Measurements from ENCODE around the gene TSHZ3. TPM values are rescaled to one million over a fixed set of nuclear protein-coding genes. Genes with fewer than 3 reads are reported as not detected.
A peak's percentile ranks its signal among the peaks of the same experiment; 100 is the strongest.

Gene TSHZ3
- total RNA-seq, 6 experiments from 2014 or later: 9.1 to 14.0 (median 13.1) TPM

DNA sequence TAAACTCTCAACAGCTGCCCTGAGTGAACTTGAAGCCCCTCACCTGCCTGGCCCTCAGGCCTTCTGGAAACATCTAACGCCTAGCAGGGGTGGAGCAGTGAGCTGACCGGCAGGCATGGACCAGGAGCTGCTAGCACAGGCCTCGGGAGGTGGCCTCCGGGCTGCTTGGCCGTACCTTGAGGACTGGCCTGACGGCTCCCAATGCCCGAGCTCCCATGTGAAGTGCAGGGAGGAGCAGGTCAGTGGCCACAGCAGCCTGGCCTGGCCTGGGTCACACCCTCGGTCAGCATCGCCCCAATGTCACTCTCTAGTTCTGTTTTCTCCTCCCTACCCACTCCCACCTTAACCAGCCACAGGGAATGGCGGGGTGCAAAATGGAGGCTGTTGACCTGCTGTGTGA is 19.0 kb downstream of the TSHZ3 start:
- Mint-ChIP-seq H3K27ac (no peak overlapping the region; the same call in 1 of the 2 replicates), H3K4me1 (ENCODE audit: low read depth) (peaks cover 82% of the 10 kb centered on the region), H3K27me3 (ENCODE audit: insufficient read depth) (peaks cover 2% of the 10 kb centered on the region; the same call in 1 of the 2 replicates), H3K9me3 (no peaks in the 10 kb centered on the region), H3K4me3 (no peak overlapping the region), H3K36me3 (ENCODE audit: low read depth) (peaks cover 5% of the 10 kb centered on the region; the same call in 1 of the 2 replicates)
- TF ChIP-seq, protein P1, sequence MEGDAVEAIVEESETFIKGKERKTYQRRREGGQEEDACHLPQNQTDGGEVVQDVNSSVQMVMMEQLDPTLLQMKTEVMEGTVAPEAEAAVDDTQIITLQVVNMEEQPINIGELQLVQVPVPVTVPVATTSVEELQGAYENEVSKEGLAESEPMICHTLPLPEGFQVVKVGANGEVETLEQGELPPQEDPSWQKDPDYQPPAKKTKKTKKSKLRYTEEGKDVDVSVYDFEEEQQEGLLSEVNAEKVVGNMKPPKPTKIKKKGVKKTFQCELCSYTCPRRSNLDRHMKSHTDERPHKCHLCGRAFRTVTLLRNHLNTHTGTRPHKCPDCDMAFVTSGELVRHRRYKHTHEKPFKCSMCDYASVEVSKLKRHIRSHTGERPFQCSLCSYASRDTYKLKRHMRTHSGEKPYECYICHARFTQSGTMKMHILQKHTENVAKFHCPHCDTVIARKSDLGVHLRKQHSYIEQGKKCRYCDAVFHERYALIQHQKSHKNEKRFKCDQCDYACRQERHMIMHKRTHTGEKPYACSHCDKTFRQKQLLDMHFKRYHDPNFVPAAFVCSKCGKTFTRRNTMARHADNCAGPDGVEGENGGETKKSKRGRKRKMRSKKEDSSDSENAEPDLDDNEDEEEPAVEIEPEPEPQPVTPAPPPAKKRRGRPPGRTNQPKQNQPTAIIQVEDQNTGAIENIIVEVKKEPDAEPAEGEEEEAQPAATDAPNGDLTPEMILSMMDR (IDR thresholded peaks at IDR 0.05): no peak
- no peak for DNase-seq

DNA sequence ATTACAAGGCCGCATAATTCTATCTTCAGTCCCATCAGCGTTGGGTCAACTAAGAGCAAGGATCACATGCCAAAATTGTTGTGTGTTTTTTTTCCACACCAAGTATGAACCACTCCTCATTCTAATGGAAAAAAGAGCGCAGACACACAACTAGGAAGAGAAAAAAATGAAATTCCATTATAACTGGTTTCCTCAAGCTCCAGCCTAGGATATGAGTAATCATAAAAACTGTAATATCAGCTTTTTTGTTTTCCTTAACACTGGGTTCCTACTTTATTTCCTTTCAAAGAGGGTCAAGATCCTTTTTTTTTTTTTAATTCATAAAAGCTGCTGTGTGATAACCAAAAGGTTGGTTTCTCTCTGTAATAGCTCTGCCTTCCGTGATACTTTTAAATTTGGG is 19.4 kb downstream of the TSHZ3 start:
- peaks cover 78% of the 10 kb centered on the region for H3K4me1 Mint-ChIP-seq (ENCODE audit: low read depth)
- peaks cover 5% of the 10 kb centered on the region; the same call in 1 of the 2 replicates for H3K36me3 Mint-ChIP-seq (ENCODE audit: low read depth)
- DNase-seq: no peak
- H3K9me3 Mint-ChIP-seq: no peaks in the 10 kb centered on the region
- no peak overlapping the region; the same call in 1 of the 2 replicates for H3K27ac Mint-ChIP-seq
- H3K27me3 Mint-ChIP-seq (ENCODE audit: insufficient read depth): peaks cover 2% of the 10 kb centered on the region
- TF ChIP-seq, protein P1 (IDR thresholded peaks at IDR 0.05): no peak
- no peak overlapping the region for H3K4me3 Mint-ChIP-seq

DNA sequence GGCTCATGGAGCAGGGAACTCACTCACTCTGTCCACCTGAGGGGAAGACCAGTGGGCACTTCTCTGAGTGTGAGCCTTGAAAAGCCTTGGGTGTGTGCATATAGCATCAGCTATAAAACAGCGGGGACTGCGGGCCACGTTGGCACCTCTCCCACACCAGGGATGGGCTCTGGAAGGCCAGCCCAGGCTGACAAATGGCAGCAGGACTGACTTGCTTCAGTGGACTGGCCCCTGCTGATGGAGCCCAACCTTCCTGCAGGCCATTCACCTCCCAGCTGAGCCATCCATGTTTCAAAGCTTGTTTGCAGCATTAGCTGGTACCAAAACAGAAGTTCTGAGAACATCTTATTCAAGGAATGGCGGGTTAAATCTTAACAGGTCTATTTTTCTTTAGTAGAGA is 21.0 kb downstream of the TSHZ3 start:
- Mint-ChIP-seq H3K27me3 (ENCODE audit: insufficient read depth) (peaks cover under 1% of the 10 kb centered on the region), H3K4me3 (no peak overlapping the region), H3K4me1 (ENCODE audit: low read depth) (peaks cover 62% of the 10 kb centered on the region), H3K36me3 (ENCODE audit: low read depth) (peaks cover 5% of the 10 kb centered on the region; the same call in 1 of the 2 replicates), H3K9me3 (no peaks in the 10 kb centered on the region), H3K27ac (no peak overlapping the region)
- TF ChIP-seq, protein P1 (IDR thresholded peaks at IDR 0.05): no peak
- no peak for DNase-seq

DNA sequence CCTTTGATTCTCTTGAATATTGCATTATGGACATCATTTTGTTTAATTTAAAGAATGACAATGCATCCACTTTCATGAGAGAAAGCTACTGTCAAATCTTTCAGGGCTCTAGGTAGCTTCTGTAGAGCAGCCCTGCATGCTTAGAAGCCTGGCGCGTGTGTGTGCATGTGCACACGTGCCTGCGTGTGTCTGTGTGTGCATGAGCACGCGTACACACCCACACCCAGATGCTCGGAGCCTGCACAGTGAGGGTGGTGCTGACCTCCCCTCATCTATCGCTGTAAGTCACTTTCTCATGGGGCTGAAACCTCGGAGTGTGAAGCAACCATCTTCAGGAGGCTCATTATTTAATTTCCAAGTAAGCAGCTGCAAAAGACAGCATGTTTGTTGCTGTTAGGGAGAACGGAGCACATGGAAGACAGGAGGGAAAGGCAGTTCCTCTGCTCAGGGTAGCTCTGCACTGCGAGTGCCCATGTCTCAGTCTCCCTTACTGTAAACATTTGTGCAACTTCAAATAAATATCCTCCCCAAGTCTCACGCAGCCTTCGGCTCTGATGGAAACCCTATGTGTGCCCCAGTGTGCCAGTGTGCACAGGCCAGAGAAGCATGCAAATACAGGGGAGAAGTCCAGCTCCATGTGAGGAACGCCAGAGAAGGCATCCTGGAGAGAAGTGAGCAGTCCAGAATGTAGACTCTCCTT is 22.8 kb downstream of the TSHZ3 start:
- peak overlapping the region; percentile 67 for H3K4me3 Mint-ChIP-seq
- no peak for DNase-seq
- H3K36me3 Mint-ChIP-seq (ENCODE audit: low read depth): peaks cover 5% of the 10 kb centered on the region; the same call in 1 of the 2 replicates
- no peaks in the 10 kb centered on the region for H3K9me3 Mint-ChIP-seq
- TF ChIP-seq, protein P1 (IDR thresholded peaks at IDR 0.05): no peak
- H3K27me3 Mint-ChIP-seq (ENCODE audit: insufficient read depth): no peaks in the 10 kb centered on the region; the same call in 1 of the 2 replicates
- peaks cover 46% of the 10 kb centered on the region for H3K4me1 Mint-ChIP-seq (ENCODE audit: low read depth)
- peak overlapping the region; percentile 60 for H3K27ac Mint-ChIP-seq

DNA sequence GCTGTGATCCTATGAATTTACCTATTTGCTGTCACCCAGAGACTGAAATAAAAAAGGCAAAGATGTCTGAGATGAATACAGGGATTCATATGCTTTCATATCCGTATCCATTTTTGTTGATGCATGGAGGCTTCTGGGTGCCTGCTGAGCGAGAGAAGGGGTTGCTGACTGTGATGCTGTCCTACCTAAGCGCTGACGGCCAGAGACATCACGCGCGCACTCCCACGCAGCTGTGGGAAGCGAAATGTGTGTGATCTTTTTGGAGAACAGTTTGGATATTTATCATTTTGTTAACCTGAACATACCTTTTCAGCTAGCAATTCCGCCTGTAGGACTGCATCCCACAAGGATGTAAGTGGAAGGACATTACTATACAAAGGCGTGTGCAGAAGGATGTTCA is 23.9 kb downstream of the TSHZ3 start:
- peaks cover 39% of the 10 kb centered on the region for H3K4me1 Mint-ChIP-seq (ENCODE audit: low read depth)
- DNase-seq: no peak
- no peak overlapping the region for H3K27ac Mint-ChIP-seq
- TF ChIP-seq, protein P1 (IDR thresholded peaks at IDR 0.05): no peak
- no peaks in the 10 kb centered on the region; the same call in 1 of the 2 replicates for H3K27me3 Mint-ChIP-seq (ENCODE audit: insufficient read depth)
- no peak overlapping the region for H3K4me3 Mint-ChIP-seq
- H3K9me3 Mint-ChIP-seq: no peaks in the 10 kb centered on the region
- 0 out of 2 replicates have a peak, but pooled peaks cover under 1% of the 10 kb centered on the region for H3K36me3 Mint-ChIP-seq (ENCODE audit: low read depth)
